HEK293 (cell line): ENCODE results near the gene LRRC8E.

Experiments used
- CTCF ChIA-PET: fragments of 350-600 bp; formaldehyde crosslinking; extraction: SDS; loops from one replicate; lab custom pipeline; 2021; ENCODE audit warnings: antibody characterized with exemption; lab: Yijun Ruan, JAX
- POLR2A ChIA-PET: fragments of 300-600 bp; formaldehyde crosslinking; extraction: SDS; loops from one replicate; lab custom pipeline; 2020; ENCODE audit warnings: antibody characterized with exemption, inconsistent platforms; lab: Yijun Ruan, JAX
- H3K27ac ChIP-seq: fragments of 200-500 bp; sonication (Bioruptor generic); 2 replicates; pipeline ENCODE4 v1.5.1; 2014; ENCODE audit warnings: low read depth, low read length, control low read depth, inconsistent platforms; ENCODE audit errors: extremely low read depth
- H3K36me3 ChIP-seq, 2 experiments: fragments of 200-500 bp in 1 of 2; sonication (Bioruptor generic) in 1 of 2; 1 replicate in 1 of 2; 2 replicates in 1 of 2; pipeline ENCODE4 v1.5.1; 2014 to 2017; ENCODE audit warnings: inconsistent platforms in 2 of 2, low read length in 2 of 2; ENCODE audit not compliant: control insufficient read depth in 2 of 2, insufficient read depth in 1 of 2
- H3K4me1 ChIP-seq: fragments of 200-500 bp; sonication (Bioruptor generic); 2 replicates; pipeline ENCODE4 v1.5.1; 2014; ENCODE audit warnings: mild to moderate bottlenecking, low read length, inconsistent platforms; ENCODE audit not compliant: control insufficient read depth, insufficient read depth
- H3K4me3 ChIP-seq: 2 replicates; pipeline ENCODE4 v1.5.1; 2011; ENCODE audit warnings: low read depth, mild to moderate bottlenecking, control low read depth, low read length, moderate library complexity
- H3K9me3 ChIP-seq: fragments of 200-500 bp; sonication (Bioruptor generic); 2 replicates; pipeline ENCODE4 v1.5.1; 2014; ENCODE audit warnings: low read depth, low read length, inconsistent platforms; ENCODE audit not compliant: control insufficient read depth, insufficient read depth
- EGR2 ChIP-seq: fragments of 450-650 bp; formaldehyde crosslinking; IDR thresholded peaks from 2 replicates; pipeline ENCODE4 v1.5.1; 2016; ENCODE audit warnings: low read depth, missing biosample characterization, missing genetic modification characterization
- GFI1B ChIP-seq: fragments of 450-650 bp; formaldehyde crosslinking; IDR thresholded peaks from 2 replicates; pipeline ENCODE4 v1.5.1; 2016; ENCODE audit warnings: missing biosample characterization, missing genetic modification characterization
- GLIS1 ChIP-seq: fragments of 450-650 bp; formaldehyde crosslinking; IDR thresholded peaks from 2 replicates; pipeline ENCODE4 v1.5.1; 2016; ENCODE audit warnings: missing biosample characterization, missing genetic modification characterization
- IKZF3 ChIP-seq: fragments of 450-650 bp; IDR thresholded peaks from 2 replicates; pipeline ENCODE4 v1.5.0; 2018; ENCODE audit warnings: missing biosample characterization, mild to moderate bottlenecking, missing genetic modification characterization, moderate library complexity
- KLF1 ChIP-seq: fragments of 450-650 bp; formaldehyde crosslinking; IDR thresholded peaks from 2 replicates; pipeline ENCODE4 v1.5.1; 2016; ENCODE audit warnings: missing biosample characterization, missing genetic modification characterization
- KLF8 ChIP-seq: fragments of 450-650 bp; formaldehyde crosslinking; IDR thresholded peaks from 2 replicates; pipeline ENCODE4 v1.5.1; 2016; ENCODE audit warnings: missing biosample characterization, missing genetic modification characterization
- OSR2 ChIP-seq: fragments of 450-650 bp; formaldehyde crosslinking; IDR thresholded peaks from 2 replicates; pipeline ENCODE4 v1.5.1; 2016; ENCODE audit warnings: missing biosample characterization, missing genetic modification characterization
- PRDM1 ChIP-seq: fragments of 450-650 bp; formaldehyde crosslinking; IDR thresholded peaks from 2 replicates; pipeline ENCODE4; 2016; ENCODE audit warnings: missing biosample characterization, missing genetic modification characterization
- SP3 ChIP-seq: fragments of 450-650 bp; formaldehyde crosslinking; IDR thresholded peaks from 2 replicates; pipeline ENCODE4 v1.5.1; 2016; ENCODE audit warnings: missing biosample characterization, missing genetic modification characterization
- ZBTB7A ChIP-seq: fragments of 450-650 bp; formaldehyde crosslinking; IDR thresholded peaks from 2 replicates; pipeline ENCODE4 v1.5.1; 2016; ENCODE audit warnings: low read depth, missing biosample characterization, missing genetic modification characterization
- ZBTB8A ChIP-seq: fragments of 450-650 bp; formaldehyde crosslinking; IDR thresholded peaks from 2 replicates; pipeline ENCODE4 v1.5.1; 2016; ENCODE audit warnings: missing biosample characterization, missing genetic modification characterization
- ZFHX2 ChIP-seq: fragments of 450-650 bp; formaldehyde crosslinking; conservative IDR thresholded peaks from 2 replicates; pipeline ENCODE4 v1.5.1; 2016; ENCODE audit warnings: missing biosample characterization, missing genetic modification characterization
- ZNF133 ChIP-seq: fragments of 450-650 bp; formaldehyde crosslinking; IDR thresholded peaks from 2 replicates; pipeline ENCODE4 v1.5.1; 2016; ENCODE audit warnings: missing biosample characterization, missing genetic modification characterization
- ZNF146 ChIP-seq: fragments of 450-650 bp; formaldehyde crosslinking; IDR thresholded peaks from 2 replicates; pipeline ENCODE4 v1.5.1; 2016; ENCODE audit warnings: missing biosample characterization, missing genetic modification characterization
- ZNF266 ChIP-seq: fragments of 450-650 bp; formaldehyde crosslinking; IDR thresholded peaks from 2 replicates; pipeline ENCODE4 v1.5.1; 2016; ENCODE audit warnings: missing biosample characterization, missing genetic modification characterization, low read depth
- ZNF366 ChIP-seq: fragments of 450-650 bp; formaldehyde crosslinking; conservative IDR thresholded peaks from 2 replicates; pipeline ENCODE4 v1.5.1; 2016; ENCODE audit warnings: missing biosample characterization, missing genetic modification characterization
- ZNF416 ChIP-seq: fragments of 450-650 bp; formaldehyde crosslinking; IDR thresholded peaks from 2 replicates; pipeline ENCODE4 v1.5.1; 2016; ENCODE audit warnings: missing biosample characterization, missing genetic modification characterization
- ZNF514 ChIP-seq: fragments of 450-650 bp; formaldehyde crosslinking; IDR thresholded peaks from 2 replicates; pipeline ENCODE4 v1.5.1; 2016; ENCODE audit warnings: missing biosample characterization, missing genetic modification characterization
- ZNF521 ChIP-seq: fragments of 450-650 bp; formaldehyde crosslinking; IDR thresholded peaks from 2 replicates; pipeline ENCODE4 v1.5.1; 2017; ENCODE audit warnings: missing biosample characterization, mild to moderate bottlenecking, missing genetic modification characterization
- ZNF548 ChIP-seq: fragments of 450-650 bp; formaldehyde crosslinking; IDR thresholded peaks from 2 replicates; pipeline ENCODE4 v1.5.1; 2016; ENCODE audit warnings: missing biosample characterization, missing genetic modification characterization
- ZNF555 ChIP-seq: fragments of 450-650 bp; formaldehyde crosslinking; conservative IDR thresholded peaks from 2 replicates; pipeline ENCODE4 v1.5.1; 2017; ENCODE audit warnings: missing biosample characterization, mild to moderate bottlenecking, missing genetic modification characterization, inconsistent platforms
- ZNF660 ChIP-seq: fragments of 450-650 bp; IDR thresholded peaks from 2 replicates; pipeline ENCODE4 v1.5.1; 2018; ENCODE audit warnings: missing biosample characterization, mild to moderate bottlenecking, missing genetic modification characterization
- ZNF837 ChIP-seq: fragments of 450-650 bp; formaldehyde crosslinking; IDR thresholded peaks from 2 replicates; pipeline ENCODE4 v1.5.1; 2016; ENCODE audit warnings: missing biosample characterization, missing genetic modification characterization
- ZXDB ChIP-seq: fragments of 450-650 bp; formaldehyde crosslinking; IDR thresholded peaks from 2 replicates; pipeline ENCODE4 v1.5.1; 2016; ENCODE audit warnings: missing biosample characterization, missing genetic modification characterization
- TF ChIP-seq, protein P1 (sequence below): fragments of 450-650 bp; formaldehyde crosslinking; IDR thresholded peaks from 2 replicates; pipeline ENCODE4 v1.5.1; 2017; ENCODE audit warnings: missing biosample characterization, missing genetic modification characterization
- TF ChIP-seq, protein P2 (sequence below): fragments of 450-650 bp; formaldehyde crosslinking; IDR thresholded peaks from 2 replicates; pipeline ENCODE4 v1.5.1; 2016; ENCODE audit warnings: missing biosample characterization, missing genetic modification characterization
- TF ChIP-seq, protein P3 (sequence below): fragments of 450-650 bp; formaldehyde crosslinking; IDR thresholded peaks from 2 replicates; pipeline ENCODE4 v1.5.1; 2017; ENCODE audit warnings: missing biosample characterization, missing genetic modification characterization
- TF ChIP-seq, protein P4 (sequence below): fragments of 450-650 bp; formaldehyde crosslinking; IDR thresholded peaks from 2 replicates; pipeline ENCODE4 v1.5.1; 2016; ENCODE audit warnings: missing biosample characterization, missing genetic modification characterization
- TF ChIP-seq, protein P5 (sequence below): fragments of 450-650 bp; formaldehyde crosslinking; IDR thresholded peaks from 2 replicates; pipeline ENCODE4 v1.5.1; 2016; ENCODE audit warnings: missing biosample characterization, missing genetic modification characterization, borderline replicate concordance

Gene LRRC8E

DNA sequence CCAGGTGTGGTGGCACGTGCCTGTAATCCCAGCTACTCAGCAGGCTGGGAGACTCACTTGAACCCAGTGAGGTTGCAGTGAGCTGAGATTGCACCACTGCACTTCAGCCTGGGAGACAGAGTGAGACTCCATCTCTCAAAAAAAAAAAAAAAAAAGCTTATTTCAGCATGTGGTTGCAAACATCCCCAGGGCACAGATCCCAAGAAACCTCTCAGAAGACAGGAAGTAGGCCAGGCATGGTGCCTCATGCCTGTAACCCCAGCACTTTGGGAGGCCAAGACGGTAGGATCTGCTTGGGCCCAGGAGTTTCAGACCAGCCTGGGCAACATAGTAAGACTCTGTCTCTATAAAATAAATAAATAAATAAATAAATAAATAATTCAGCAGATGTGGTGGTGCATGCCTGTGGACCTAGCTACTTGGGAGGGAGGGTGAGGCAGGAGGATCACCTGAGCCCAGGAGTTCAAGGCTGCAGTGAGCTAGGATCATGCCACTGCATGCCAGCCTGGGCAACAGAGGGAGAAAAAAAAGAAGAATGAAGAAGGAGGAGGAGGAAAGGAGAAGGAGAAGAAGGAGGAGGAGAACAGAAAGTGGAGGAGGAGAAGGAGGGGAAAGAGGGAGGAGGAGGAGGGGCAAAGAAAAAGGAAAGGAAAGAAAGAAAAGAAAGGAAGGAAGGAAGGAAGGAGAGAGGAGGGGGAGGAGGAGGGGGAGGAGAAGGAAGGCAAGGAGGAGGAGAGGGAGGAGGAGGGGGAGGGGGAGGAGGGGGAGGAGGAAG lies 4.3 kb upstream of the LRRC8E start (continued):
- TF ChIP-seq, protein P1, sequence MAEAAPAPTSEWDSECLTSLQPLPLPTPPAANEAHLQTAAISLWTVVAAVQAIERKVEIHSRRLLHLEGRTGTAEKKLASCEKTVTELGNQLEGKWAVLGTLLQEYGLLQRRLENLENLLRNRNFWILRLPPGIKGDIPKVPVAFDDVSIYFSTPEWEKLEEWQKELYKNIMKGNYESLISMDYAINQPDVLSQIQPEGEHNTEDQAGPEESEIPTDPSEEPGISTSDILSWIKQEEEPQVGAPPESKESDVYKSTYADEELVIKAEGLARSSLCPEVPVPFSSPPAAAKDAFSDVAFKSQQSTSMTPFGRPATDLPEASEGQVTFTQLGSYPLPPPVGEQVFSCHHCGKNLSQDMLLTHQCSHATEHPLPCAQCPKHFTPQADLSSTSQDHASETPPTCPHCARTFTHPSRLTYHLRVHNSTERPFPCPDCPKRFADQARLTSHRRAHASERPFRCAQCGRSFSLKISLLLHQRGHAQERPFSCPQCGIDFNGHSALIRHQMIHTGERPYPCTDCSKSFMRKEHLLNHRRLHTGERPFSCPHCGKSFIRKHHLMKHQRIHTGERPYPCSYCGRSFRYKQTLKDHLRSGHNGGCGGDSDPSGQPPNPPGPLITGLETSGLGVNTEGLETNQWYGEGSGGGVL (tag by site-specific recombination), result peak; percentile 30; the same call in 1 of the 2 replicates
- TF ChIP-seq ZNF416 (no peak), KLF1 (tag by site-specific recombination) (no peak), EGR2 (tag by site-specific recombination) (peak; percentile 83), ZNF555 (tag by site-specific recombination) (no peak), GLIS1 (tag by site-specific recombination) (peak; percentile 21; the same call in 1 of the 2 replicates), SP3 (no peak), PRDM1 (tag by site-specific recombination) (peak; percentile 57), ZNF146 (tag by site-specific recombination) (no peak), ZNF366 (peak; percentile 78), ZNF514 (tag by site-specific recombination) (no peak), ZNF521 (tag by site-specific recombination) (no peak), ZNF266 (tag by site-specific recombination) (no peak)
- TF ChIP-seq, protein P2, sequence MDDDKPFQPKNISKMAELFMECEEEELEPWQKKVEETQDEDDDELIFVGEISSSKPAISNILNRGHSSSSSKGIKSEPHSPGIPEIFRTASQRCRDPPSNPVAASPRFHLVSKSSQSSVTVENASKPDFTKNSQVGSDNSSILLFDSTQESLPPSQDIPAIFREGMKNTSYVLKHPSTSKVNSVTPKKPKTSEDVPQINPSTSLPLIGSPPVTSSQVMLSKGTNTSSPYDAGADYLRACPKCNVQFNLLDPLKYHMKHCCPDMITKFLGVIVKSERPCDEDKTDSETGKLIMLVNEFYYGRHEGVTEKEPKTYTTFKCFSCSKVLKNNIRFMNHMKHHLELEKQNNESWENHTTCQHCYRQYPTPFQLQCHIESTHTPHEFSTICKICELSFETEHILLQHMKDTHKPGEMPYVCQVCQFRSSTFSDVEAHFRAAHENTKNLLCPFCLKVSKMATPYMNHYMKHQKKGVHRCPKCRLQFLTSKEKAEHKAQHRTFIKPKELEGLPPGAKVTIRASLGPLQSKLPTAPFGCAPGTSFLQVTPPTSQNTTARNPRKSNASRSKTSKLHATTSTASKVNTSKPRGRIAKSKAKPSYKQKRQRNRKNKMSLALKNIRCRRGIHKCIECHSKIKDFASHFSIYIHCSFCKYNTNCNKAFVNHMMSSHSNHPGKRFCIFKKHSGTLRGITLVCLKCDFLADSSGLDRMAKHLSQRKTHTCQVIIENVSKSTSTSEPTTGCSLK (tag by site-specific recombination), result no peak

DNA sequence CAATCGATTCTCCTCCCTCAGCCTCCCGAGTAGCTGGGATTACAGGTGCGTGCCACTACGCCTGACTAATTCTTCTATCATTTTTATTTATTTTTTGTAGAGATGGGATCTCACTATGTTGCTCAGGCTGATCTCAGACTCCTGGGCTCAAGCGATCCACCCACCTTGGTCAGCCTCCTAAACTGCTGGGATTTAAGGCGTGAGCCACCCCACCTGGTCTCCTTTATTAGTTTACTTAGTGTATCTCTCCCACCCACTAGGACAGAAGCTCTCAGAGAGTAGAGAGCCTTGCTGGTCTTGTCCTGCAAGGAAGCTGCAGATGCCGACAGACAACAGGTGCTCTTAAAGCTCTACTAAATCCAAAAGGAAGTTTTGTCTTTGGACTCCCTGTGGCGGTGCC lies 2.5 kb upstream of the LRRC8E start:
- 0 out of 2 replicates have a peak, but pooled peaks cover 4% of the 10 kb centered on the region for H3K4me1 ChIP-seq
- no peak overlapping the region for H3K4me3 ChIP-seq
- H3K36me3 ChIP-seq, result no peaks in the 10 kb centered on the region
- H3K27ac ChIP-seq, result no peak overlapping the region
- ChIA-PET POLR2A (interaction anchor here (0.8 to 1.0 kb wide), 2 partner anchors 15 to 57 kb away, joined by 3 read pairs; partner anchors contain the start of gene TIMM44), CTCF (interaction anchor here (0.5 to 1.3 kb wide), 4 partner anchors 16 to 84 kb away, joined by 3 to 6 read pairs (median 4); partner anchors contain the start of gene SNAPC2)
- no peaks in the 10 kb centered on the region for H3K9me3 ChIP-seq
- peak; percentile 35 for TF ChIP-seq KLF1 (tag by site-specific recombination)
- no peak for TF ChIP-seq ZNF548 (tag by site-specific recombination)
- TF ChIP-seq ZBTB7A, result no peak
- no peak for TF ChIP-seq GFI1B (tag by site-specific recombination)
- TF ChIP-seq ZNF660 (tag by site-specific recombination), result no peak
- TF ChIP-seq ZNF837, result no peak
- peak; percentile 46; the same call in 1 of the 2 replicates for TF ChIP-seq ZFHX2 (tag by site-specific recombination)
- peak; percentile 79 for TF ChIP-seq EGR2 (tag by site-specific recombination)
- TF ChIP-seq ZBTB8A (tag by site-specific recombination), result no peak
- no peak for TF ChIP-seq IKZF3 (tag by site-specific recombination)
- no peak for TF ChIP-seq KLF8
- no peak for TF ChIP-seq ZXDB (tag by site-specific recombination)
- TF ChIP-seq ZNF133 (tag by site-specific recombination), result no peak
- TF ChIP-seq, protein P3, sequence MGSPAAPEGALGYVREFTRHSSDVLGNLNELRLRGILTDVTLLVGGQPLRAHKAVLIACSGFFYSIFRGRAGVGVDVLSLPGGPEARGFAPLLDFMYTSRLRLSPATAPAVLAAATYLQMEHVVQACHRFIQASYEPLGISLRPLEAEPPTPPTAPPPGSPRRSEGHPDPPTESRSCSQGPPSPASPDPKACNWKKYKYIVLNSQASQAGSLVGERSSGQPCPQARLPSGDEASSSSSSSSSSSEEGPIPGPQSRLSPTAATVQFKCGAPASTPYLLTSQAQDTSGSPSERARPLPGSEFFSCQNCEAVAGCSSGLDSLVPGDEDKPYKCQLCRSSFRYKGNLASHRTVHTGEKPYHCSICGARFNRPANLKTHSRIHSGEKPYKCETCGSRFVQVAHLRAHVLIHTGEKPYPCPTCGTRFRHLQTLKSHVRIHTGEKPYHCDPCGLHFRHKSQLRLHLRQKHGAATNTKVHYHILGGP (tag by site-specific recombination), result no peak
- peak; percentile 68 for TF ChIP-seq GLIS1 (tag by site-specific recombination)
- no peak for TF ChIP-seq OSR2
- TF ChIP-seq, protein P4, sequence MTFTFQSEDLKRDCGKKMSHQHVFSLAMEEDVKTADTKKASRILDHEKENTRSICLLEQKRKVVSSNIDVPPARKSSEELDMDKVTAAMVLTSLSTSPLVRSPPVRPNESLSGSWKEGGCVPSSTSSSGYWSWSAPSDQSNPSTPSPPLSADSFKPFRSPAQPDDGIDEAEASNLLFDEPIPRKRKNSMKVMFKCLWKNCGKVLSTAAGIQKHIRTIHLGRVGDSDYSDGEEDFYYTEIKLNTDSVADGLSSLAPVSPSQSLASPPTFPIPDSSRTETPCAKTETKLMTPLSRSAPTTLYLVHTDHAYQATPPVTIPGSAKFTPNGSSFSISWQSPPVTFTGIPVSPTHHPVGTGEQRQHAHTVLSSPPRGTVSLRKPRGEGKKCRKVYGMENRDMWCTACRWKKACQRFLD (tag by site-specific recombination), result no peak
- TF ChIP-seq, protein P5, sequence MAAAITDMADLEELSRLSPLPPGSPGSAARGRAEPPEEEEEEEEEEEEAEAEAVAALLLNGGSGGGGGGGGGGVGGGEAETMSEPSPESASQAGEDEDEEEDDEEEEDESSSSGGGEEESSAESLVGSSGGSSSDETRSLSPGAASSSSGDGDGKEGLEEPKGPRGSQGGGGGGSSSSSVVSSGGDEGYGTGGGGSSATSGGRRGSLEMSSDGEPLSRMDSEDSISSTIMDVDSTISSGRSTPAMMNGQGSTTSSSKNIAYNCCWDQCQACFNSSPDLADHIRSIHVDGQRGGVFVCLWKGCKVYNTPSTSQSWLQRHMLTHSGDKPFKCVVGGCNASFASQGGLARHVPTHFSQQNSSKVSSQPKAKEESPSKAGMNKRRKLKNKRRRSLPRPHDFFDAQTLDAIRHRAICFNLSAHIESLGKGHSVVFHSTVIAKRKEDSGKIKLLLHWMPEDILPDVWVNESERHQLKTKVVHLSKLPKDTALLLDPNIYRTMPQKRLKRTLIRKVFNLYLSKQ (tag by site-specific recombination), result no peak
